ENCODE data around the gene PLCB4.

Gene PLCB4

DNA sequence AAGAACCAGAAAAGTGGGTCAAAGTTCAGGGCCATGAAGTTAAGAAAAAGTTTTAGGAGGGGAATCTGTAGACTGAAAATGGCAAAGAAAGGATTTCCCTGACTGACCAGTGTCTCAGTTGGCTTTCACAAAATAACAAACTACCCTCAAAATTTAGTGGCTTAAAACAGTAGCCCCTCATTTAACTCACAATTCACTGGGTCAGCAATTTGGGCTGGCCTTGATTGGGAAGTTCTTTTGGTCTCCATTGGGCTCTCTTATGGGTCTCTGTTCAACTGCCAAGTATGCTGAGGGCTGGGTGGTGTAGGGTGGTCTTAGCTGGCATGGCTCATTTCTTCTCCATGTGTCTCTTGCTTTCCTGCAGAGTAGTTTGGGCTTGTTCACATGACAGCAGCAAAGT is 161.5 kb downstream of the PLCB4 start:
- no peak for DNase-seq

DNA sequence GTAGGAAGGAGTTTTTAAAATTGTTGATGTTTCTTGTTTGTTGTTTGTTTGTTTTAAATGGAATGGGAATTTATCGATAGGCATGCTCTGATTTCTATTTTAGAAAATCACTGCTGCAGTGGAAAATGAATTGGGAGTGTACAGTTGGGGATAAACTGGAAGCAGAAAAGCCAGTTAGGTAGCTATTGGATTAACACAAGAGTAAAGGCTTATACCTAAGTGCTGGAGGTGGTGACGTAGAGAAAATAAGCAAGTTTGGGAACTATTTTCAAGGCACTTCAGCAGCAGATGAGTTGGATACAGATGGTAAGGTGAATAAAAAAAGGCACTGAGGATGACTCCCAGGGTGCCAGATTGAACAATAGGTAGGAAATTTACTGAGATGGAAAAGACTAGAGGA is 164.9 kb downstream of the PLCB4 start:
- no peak for DNase-seq

DNA sequence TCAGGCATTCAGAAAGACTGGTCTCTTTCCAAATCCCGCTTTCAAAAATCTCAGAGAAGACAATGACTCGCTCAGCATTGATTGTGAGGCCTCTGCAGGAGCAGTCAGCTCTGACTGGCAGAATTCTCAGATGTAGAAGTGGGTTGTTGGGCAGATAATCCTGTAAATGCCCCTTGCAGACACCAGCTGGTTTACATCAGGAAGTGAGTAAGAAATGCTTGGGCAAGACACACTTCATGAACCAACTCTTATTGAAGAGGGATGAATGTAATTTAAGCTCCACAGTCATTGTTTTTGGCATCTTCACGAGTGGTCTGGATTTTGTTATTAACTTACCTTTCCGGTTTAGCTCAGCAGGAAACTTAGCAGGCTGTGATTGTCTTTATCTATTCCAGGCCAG is 166.6 kb downstream of the PLCB4 start:
- no peak for DNase-seq

DNA sequence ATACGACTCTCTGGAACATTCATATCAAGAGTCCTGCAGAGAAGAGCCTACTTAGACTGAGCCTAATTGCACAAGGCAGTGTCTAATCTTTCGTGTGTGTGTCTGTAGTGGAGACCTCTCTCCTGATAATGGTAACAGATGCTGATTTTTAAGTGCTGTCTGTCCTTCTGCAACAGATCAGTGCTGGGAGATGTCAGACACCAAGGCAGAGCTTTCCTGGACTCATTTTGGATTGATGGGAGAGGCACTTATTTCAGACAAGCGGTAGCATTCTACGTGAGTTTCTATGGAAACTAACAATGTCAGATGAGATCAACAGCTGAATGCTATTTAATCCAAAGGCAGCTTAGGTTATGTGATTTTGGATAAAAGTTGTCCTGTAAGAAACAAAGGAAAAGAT is 167.6 kb downstream of the PLCB4 start:
- DNase-seq, result no peak

DNA sequence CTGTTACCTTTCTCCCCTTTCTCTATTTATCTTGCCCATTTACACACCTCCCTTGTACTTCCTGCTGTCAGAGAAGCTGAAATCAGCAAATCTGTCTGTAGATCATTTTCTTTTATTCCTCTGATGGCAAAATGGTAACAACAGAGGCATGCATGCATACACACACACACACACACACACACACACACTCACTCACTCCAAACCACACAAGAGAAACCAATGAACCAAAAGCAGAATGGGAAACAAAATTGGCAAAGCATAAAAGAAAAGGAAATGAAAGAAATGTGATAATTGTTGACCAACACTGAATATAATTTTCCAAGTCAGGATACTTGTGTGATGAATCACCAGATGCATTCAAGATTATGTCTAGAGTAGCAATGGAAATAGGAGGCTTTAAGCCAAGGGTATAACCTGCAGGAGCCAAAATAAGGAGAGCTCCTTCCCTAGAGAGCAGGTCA is 172.4 kb downstream of the PLCB4 start:
- no peak for DNase-seq

DNA sequence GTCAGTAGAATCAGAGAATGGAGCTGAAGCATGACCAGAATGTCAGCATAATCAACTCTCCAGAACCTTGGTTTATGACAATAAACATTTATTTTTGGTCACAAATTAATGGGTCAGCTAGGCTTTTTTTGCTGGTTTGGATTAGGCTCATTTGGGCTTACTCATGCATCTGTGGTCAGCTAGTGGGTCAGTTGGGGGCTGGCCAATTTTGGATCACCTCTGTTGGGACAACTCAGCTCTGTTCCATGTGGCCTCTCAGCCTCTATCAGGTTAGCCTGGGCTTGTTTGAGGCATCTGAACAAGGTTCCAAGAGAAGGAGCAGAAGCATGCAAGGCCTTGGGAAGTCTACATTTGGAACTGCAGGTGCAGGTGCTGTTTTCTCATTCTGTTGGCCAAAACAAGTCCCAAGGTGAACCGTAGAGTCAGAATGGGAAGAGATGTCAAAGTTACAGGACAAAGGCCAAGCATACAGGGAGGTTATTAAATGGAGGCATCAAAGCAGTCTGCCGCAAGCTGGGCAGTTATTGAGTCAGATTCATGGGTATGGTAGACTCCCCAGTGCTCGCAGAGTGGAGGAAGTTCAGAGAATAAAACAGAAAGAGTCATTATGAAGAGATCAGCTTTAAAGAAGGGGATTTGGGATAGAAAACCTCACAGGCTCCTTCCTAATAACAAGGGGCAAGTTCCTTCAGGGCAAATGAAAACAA is 173.0 kb downstream of the PLCB4 start:
- no peak for DNase-seq

DNA sequence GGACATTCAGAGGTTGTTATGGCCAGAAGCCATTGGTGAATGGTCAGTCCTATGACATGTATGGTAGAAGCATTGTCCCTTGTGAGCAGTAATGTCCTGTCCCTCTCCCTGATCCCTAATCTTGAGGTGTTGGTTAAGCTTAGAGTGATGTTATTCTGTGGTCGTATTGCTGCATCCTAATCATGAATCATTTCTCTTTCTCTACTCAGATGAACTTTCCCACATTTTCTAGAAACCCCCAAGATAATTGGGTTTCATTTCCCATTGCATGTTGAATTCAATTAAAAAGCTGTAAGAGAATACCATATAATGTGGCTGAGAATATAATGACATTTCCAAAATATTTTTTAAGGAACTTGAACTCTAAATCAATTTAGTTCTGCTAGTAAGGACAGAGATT is 175.1 kb downstream of the PLCB4 start:
- DNase-seq, result no peak

DNA sequence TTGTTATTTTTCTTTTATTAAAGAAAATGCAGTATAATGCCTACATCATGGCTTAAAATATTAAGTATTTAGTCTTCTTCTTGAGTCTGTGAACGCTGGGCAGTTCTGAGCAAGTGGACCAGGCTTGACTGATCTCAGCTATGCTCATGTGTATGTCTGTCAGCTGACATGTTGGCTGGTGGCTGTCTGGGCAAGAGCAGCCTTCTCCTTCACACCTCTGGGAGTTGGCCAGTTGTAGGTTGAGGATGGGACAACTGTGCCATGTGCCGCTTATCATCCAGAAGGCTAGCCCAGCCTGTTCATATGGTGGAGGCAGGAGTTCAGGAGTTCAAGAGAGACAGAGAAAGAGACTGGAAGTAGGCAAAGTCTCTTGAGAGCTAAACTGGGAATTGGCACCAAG is 175.9 kb downstream of the PLCB4 start:
- no peak for DNase-seq

DNA sequence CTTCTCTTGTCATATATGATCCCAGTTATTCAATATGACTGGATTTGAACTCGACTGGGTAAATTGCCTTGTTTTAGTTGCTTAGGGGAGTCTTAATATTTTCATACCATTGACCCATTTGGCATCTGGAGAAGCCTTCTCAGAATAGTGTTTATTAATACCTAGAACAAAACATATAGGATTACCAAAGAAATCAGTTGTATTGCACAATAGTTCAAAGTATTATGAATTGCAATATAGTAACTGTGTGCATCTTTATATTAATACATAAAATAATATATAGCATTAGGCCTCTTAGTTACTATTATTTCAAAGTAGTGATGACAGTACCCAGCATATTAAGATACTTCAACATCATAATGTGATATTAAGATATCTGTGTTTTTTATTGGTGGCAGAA is 177.8 kb downstream of the PLCB4 start:
- DNase-seq, result no peak

DNA sequence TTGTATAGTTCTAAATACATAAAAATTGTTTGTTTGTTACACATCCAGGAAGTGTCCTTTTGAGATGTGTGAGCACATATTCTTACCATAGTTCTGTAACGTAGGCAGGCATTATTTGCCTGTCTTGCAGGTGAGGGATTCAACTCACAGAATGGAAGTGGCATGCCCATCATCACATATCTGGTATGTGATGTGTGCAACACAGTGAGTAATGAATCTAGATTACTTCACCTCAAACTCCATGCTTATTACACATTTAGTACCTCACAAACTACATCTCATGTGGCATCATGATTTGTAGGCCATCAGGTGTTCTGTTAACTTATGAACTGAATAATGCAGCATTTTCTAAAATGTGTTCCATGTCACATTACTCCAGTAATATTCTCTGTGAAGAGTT is 181.6 kb downstream of the PLCB4 start:
- no peak for DNase-seq

DNA sequence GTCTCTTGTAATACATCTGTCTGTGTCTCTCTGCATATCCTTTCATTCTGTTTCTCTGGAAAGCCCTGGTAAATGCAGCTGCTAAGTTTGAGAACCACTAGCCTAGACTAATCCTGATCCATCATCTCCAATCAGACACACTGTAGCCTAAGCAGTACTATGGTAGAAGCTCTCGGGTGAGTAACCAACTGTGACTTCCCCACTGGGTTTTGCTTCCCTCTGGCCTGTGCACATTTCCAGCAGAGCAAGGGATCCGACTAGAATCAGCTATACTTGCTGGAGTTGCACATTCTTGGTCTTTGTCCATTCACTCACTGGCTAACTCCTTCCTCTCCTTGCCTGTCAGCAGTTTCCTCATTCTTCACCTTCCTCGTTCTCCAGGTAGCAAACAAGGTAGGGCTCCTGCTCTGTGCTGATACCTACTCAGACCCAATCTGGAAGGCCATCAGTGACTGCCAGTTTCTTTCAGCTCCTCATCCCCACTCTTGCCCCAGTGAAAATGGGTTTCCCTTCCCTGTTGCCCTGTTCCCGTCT is 184.2 kb downstream of the PLCB4 start:
- no peak for DNase-seq

DNA sequence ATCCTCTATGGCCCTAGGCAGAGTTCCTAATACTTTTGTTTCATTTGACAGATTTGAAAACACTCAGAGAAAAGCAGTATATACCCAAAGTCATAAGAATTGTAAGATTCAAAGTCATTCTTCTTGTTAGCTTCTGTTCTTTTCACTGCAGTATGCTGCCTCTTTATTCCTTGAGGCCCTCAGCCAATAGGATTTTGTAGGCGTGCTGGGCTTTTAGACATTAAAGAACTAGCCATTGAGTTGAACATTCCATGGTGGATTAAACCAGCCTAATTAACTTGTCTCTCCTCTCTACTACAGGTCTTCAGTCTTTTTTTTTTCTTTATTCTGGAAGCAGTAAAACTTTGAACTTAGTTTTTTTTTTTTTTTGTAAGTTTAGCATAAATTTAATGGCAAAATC is 186.3 kb downstream of the PLCB4 start:
- DNase-seq, result no peak

DNA sequence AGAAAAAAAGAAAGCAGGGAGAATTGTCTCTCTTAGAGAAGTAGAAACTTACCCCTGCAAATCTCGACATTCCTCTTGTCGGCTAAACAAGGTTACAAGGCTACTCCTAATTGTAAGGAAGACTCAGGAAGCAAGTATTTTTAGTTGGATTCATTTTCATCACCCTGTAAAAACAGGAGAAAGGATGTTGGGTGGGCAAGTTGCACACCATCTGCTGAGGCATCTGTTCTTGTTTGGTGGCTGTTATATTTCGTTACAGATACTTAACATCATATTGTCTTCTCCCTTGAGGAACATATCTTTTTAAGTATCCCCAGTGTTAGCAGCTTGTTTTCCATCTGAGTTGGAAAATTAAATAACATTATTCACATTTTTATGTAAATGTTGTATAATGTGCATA is 187.5 kb downstream of the PLCB4 start:
- DNase-seq, result no peak

DNA sequence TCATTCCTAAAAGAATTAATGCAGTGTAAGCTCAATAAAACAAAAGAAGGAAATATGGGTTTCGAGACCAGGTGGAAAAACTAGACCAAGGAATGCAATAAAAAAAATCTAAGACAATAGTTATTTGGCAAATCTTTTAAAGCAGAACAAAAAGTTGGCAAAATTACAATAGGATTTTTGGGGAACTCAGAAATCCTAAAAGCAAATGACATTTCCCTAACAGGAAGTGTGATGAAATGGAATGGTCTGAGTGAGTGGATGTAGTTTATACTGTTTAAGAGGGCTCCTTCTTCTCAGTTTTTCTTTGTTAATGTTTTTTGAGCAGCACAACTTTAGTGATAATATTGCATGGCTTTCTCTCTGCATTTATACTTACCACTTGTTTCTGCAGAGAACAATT is 190.0 kb downstream of the PLCB4 start:
- no peak for DNase-seq

DNA sequence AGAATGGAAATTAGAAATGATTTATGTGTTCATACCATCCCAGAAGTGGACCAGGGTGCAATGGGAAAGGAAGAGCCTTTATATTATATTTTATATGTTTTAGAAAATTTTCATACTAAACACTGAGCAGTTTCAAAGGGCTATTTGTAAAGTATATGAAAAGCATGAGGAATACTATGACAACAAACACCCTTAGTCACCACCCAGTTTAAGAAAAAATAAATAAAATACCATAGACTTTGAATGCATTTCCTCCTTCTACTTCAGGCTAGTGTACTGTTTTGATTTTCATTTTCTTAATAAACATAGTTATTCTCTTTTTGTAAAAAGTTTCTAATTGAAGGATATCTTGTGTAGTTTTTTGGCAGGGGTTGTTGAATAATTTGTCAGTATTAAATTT is 191.1 kb downstream of the PLCB4 start:
- no peak for DNase-seq

DNA sequence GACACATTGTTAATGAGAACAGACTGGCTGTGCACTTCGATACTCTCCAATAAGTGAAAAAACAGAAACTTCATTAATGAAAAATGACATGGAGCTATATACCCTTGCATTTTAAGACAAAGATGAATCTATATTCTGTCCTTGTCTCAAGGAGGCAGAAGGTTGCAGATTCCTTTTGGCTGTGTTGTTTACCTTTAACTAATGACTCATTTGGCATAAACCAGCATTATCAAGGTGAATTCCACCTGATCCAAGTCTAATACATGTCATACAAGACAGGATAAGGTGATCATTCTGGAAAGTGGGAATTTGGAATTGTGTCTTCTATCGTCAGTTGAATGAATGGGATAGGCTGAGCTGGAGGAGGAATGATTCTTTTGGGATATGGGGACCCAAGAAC is 192.9 kb downstream of the PLCB4 start:
- DNase-seq, result no peak

DNA sequence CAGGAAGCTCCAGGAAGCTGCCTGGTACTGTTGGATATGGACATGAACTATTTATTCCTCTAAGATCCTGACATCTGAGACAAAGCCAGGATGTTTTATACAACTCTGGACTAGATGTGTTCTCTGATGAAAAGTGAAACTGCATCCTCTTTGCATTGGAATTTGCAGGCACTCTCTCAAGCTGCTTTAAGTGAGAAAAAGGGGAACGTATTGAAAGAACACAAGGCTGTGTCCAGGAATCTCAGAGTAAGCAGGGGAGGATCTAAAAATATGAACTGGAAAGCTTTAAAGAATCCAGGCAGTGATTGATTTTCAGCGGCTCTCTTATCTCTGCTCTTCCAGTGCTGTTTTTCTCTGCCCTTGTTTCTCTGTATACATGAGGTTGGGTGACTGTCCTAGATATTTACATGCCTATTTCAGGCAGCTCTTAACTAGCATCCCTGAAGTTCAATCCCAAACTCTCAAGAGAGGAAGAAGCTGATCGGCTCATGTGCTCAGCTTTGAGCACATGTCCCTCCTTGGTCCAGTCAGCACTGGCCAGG is 193.8 kb downstream of the PLCB4 start:
- no peak for DNase-seq

DNA sequence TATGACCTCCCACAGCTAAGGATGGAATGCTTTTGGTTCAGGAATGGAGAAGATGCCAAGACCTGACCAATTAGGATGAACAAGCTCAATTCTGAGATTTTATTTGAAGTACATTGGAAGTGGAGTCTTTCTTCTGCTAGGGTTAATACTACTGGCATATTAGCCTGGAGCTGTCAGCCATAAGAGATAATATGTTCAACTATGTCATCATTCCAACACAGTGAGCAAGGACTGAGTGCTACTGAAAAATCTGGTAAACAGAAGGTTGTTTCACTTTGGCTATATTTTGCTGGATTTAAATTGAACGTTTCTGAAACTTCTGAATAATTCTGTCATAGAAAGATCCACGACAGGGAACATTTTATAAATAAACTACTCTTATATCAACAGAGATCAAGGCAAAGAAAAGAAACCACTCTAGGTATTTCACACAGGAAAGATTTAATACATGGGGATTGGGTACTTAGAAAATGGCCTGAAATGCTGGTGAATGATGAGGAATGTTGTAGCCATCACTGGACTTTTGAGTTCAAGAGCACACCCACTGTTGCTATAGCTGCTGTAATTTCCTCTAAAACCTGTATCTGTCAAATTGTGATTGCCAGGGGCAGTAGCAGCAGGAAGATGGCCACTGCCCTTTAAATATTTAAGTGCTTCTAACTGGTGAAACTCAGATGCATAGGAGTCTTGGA is 200.5 kb downstream of the PLCB4 start:
- DNase-seq, result no peak

DNA sequence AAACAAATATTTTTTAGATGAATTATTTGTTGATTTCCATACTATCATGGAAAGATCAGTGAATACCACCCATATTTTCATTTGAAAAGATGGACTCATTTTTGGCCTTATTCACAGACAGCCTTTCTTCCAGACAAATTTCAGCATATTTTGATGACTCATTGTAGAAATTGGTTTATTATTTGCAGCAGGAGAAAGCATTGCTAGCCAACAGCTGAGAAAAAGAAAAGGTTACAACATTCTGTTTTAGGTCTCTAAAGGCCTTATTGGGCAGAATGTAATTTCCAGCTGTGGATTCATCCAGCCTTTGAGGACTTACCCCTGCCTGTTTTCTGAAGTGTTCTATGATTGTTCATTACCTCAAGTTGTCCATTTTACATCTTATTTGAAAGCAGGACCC is 201.9 kb downstream of the PLCB4 start:
- DNase-seq, result no peak

DNA sequence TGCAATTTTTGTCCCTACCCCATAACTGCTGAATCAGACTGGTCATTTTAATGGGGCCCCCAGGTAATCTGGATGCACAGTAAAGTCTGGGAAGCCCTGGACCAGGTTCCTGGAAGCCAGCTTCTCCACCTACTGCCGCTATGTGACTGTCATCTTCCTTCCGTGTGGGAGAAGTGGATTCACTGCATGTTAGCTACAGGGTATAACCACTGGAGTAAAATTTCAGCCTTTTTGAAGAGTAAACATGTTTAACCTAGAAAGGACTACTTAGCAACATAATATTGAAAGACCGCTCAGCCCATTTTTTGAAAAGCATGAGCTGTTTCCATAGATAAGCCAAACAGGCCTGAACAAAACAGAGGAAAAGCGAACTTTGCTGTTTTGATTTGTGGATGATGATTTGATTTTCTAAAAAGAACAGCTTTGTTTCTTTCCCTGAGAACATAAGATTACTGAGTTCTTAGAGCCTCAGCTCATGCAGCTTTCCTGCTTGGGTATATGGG is 208.1 kb downstream of the PLCB4 start:
- no peak for DNase-seq

DNA sequence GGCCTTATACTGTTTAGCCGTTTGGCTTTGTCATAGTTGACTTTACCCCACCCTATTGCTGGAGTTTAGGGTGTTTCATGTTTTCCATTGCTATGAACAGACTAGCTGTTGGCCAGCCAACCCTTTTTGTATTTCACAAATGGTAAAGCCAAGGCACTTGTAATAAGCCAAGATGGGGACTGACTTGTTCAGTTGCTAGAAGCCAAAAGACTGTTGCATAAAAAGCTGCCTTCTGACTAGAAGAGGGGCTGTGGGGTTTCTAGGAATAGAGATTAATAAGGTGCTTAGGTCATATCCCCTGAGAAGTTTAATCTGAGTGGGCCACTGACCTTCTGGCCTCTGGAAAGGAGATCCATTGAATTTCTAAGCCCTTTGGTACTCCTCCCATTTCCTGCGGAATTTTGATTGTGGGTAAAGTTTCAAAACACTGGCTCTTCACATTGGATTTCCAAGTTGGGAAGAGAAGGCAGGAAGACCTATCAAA is 211.1 kb downstream of the PLCB4 start:
- DNase-seq, result no peak

DNA sequence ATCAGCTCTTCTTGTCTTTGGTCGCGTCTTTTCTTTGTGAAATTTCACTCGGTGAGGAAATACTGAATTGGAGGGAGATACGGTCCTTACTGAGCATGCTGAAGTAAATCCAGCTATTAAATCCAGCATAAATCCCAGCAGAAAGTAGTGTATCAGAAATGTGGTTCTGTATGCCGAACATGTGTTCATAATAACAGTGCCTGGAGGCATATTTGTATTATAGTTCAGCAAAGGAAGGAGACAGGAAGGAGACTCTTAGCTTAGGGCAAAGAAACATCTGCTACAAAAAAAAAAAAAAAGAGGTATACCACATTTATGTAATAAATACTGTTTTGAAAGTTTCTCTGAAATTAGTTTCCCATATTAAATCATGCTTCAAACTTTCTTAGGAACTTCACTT is 211.8 kb downstream of the PLCB4 start:
- no peak for DNase-seq

DNA sequence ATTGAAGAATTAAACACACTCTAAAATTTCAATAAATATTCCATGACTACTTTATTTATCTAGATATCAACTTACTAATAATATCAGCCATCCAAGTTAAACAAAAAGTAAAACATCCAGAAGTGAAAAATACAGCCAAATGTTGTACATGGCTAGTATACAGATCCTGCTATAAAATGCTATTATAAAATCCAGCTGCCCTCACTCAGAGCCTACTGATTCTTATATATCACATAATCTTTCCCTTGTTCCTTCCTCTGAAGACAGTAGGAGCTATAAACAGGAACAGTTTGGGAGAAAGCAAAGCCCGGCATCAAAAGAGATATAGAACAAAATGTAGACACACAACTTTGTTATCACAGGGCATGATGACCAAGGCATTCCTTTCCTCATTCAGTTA is 212.9 kb downstream of the PLCB4 start:
- no peak for DNase-seq

DNA sequence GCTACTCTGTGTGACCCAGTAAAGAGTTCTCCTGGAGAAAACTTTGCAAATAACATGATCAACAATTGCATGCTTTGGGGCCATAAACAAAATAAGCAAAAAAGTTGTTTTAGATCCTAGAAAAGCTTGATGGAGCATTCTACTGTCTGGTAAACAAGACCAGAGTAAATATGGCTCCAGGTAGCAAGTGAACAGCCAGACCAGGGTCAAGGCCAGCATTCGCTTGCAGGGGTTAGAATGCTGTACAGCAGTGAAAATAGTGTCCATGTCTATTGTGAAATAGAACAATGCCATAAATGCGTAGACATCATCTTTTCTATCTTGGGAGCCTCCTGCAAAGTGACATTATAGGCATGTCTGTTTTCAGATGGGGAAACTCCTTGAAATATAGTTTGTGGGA is 216.7 kb downstream of the PLCB4 start:
- no peak for DNase-seq
